ENCODE results near the gene C8G.
A peak's percentile ranks its signal among the peaks of the same experiment; 100 is the strongest.

Gene C8G

DNA sequence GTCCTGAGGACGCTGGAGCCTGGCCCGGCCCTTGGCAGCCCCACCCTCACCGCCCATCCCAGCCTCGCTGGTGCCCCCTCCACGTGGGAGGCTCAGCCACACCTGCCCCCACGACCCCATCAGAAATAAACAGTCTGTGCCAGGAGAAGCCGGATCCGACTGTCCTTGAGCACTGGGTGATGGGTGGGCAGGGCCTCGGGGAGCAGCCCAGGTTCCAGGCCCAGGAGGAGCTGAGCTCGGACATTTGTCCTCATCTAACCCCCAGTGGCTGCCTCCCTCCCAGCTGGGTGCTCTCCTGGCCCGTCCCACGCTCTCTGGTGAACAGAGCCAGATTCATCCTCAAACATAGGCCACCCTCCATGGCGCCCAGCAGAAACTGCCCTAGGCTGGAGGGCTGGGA, 27.7 kb downstream of the C8G start:
- H3K9ac ChIP-seq (ENCODE audit: low read depth, low read length) = no peak overlapping the region

DNA sequence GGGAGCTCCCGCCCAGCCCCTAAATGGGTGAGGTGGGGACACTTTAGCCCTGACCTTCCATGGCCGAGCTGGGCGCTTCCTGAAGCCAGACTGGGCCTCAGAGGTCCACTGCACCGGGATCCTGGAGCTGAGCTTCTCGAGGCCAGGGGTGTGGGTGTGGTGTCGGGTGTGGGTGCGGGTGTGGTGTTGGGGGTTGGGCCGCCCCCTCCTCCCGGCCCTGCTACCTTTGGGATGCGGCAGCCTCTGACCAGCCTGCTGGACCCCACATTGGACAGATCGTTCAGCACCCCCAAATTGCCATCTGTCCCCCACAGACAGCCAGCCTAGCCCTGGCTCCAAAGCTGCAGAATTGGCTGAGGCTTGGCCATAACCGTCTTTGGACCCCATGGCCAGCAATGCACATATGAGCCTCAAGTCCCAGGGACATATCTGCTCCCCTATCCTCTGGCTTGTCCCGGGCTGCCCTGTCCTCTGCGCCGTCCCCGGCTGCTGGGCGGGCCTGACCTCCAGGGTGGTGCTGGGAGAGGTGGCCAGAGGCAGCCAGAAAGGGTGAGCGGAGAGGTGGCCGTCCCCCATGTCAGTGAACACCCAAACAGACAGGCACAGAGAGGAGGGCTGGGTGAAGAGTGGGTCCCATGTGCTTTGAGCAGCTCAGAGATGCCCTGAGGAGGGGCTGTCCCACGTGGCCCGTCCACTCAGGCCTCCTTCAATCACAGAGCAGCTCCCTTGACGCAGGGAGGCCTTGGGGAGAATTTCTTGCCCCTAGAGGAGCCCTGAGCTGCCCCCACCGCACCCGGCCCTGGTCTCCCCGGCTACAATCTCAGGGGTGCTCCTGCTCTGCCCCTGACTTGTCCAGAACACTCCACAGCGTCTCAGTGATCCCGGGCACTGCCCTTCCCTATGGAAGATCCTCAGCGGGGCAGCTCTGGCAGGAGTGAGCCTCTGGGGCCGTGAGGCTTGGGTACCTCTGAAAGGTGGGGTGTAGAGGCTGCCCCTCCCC, 28.9 kb downstream of the C8G start:
- peaks cover 5% of the 10 kb centered on the region; the same call in 1 of the 2 replicates for H3K4me1 ChIP-seq (ENCODE audit: control insufficient read depth, insufficient read depth, low read length)
- peaks cover 10% of the 10 kb centered on the region for H3K27me3 ChIP-seq (ENCODE audit: control insufficient read depth, insufficient read depth, low read length)
- H3K9me3 ChIP-seq (ENCODE audit: control insufficient read depth, insufficient read depth, low read length) = no peaks in the 10 kb centered on the region
- H3K9ac ChIP-seq (ENCODE audit: low read depth, low read length) = no peak overlapping the region
- H3K27ac ChIP-seq (ENCODE audit: low read depth, low read length) = no peak overlapping the region
- no peak overlapping the region for H3K4me3 ChIP-seq (ENCODE audit: low read depth, low read length)
- H3K36me3 ChIP-seq (ENCODE audit: control insufficient read depth, insufficient read depth, low read length) = no peaks in the 10 kb centered on the region

More for the DNA sequence above, 27.7 kb downstream of the C8G start:
- Histone ChIP-seq H3K9me3 (ENCODE audit: control insufficient read depth, insufficient read depth, low read length) (no peaks in the 10 kb centered on the region), H3K36me3 (ENCODE audit: control insufficient read depth, insufficient read depth, low read length) (no peaks in the 10 kb centered on the region), H3K4me3 (ENCODE audit: low read depth, low read length) (no peak overlapping the region), H3K4me1 (ENCODE audit: control insufficient read depth, insufficient read depth, low read length) (peaks cover 5% of the 10 kb centered on the region; the same call in 1 of the 2 replicates), H3K27me3 (ENCODE audit: control insufficient read depth, insufficient read depth, low read length) (peaks cover 9% of the 10 kb centered on the region), H3K27ac (ENCODE audit: low read depth, low read length) (no peak overlapping the region)

- Histone ChIP-seq H3K9me3 (ENCODE audit: control insufficient read depth, insufficient read depth, low read length) (no peaks in the 10 kb centered on the region), H3K27me3 (ENCODE audit: control insufficient read depth, insufficient read depth, low read length) (peaks cover 10% of the 10 kb centered on the region), H3K4me3 (ENCODE audit: low read depth, low read length) (no peak overlapping the region), H3K9ac (ENCODE audit: low read depth, low read length) (no peak overlapping the region), H3K36me3 (ENCODE audit: control insufficient read depth, insufficient read depth, low read length) (no peaks in the 10 kb centered on the region), H3K27ac (ENCODE audit: low read depth, low read length) (no peak overlapping the region), H3K4me1 (ENCODE audit: control insufficient read depth, insufficient read depth, low read length) (peaks cover 5% of the 10 kb centered on the region; the same call in 1 of the 2 replicates)
Observed at GRCh38 chr9:136974817-136975535, 29.9 kb downstream of the C8G start.

- no peaks in the 10 kb centered on the region for H3K9me3 ChIP-seq (ENCODE audit: control insufficient read depth, insufficient read depth, low read length)
- H3K9ac ChIP-seq (ENCODE audit: low read depth, low read length) = no peak overlapping the region
- peaks cover 10% of the 10 kb centered on the region for H3K27me3 ChIP-seq (ENCODE audit: control insufficient read depth, insufficient read depth, low read length)
- peaks cover 5% of the 10 kb centered on the region; the same call in 1 of the 2 replicates for H3K4me1 ChIP-seq (ENCODE audit: control insufficient read depth, insufficient read depth, low read length)
- H3K27ac ChIP-seq (ENCODE audit: low read depth, low read length) = no peak overlapping the region
- no peak overlapping the region for H3K4me3 ChIP-seq (ENCODE audit: low read depth, low read length)
- H3K36me3 ChIP-seq (ENCODE audit: control insufficient read depth, insufficient read depth, low read length) = no peaks in the 10 kb centered on the region
Observed at GRCh38 chr9:136975644-136976043, 30.6 kb downstream of the C8G start.

- Histone ChIP-seq H3K4me1 (ENCODE audit: control insufficient read depth, insufficient read depth, low read length) (peaks cover 5% of the 10 kb centered on the region; the same call in 1 of the 2 replicates), H3K27ac (ENCODE audit: low read depth, low read length) (no peak within 1 kb of the TSS), H3K9me3 (ENCODE audit: control insufficient read depth, insufficient read depth, low read length) (no peaks in the 10 kb centered on the region), H3K9ac (ENCODE audit: low read depth, low read length) (no peak within 1 kb of the TSS), H3K4me3 (ENCODE audit: low read depth, low read length) (peak within 1 kb of the TSS; percentile 80), H3K36me3 (ENCODE audit: control insufficient read depth, insufficient read depth, low read length) (no peaks in the 10 kb centered on the region), H3K27me3 (ENCODE audit: control insufficient read depth, insufficient read depth, low read length) (peaks cover 10% of the 10 kb centered on the region)
Observed at GRCh38 chr9:136977223-136977622, 32.2 kb downstream of the C8G start, which contains the start of gene PTGDS. Gene PTGDS, plus strand, starts transcription at chr9:136977504. Its CDS starts 75 bp downstream, at chr9:136977579.

DNA sequence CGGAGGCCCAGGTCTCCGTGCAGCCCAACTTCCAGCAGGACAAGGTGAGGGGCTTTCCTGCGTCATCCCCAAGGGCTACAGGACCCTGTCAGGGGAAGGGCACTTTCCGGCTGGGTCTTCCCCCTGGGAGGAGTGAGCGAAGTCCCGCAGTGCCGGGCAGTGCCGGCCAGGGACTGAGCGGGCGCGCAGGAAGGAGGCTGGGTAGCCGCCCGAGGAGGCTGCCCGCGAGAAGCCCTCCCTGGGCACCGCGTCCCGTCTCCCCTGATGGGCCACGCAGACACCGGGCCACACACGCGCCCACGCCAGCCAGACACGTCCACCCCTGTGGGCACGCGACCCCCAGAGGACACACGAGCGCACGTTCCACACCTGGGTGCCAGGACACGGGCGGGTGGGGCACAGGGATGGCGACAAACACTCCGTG, 32.6 kb downstream of the C8G start:
- Histone ChIP-seq H3K4me3 (ENCODE audit: low read depth, low read length) (peak overlapping the region; percentile 80), H3K9ac (ENCODE audit: low read depth, low read length) (no peak overlapping the region), H3K4me1 (ENCODE audit: control insufficient read depth, insufficient read depth, low read length) (peaks cover 5% of the 10 kb centered on the region; the same call in 1 of the 2 replicates), H3K36me3 (ENCODE audit: control insufficient read depth, insufficient read depth, low read length) (no peaks in the 10 kb centered on the region), H3K9me3 (ENCODE audit: control insufficient read depth, insufficient read depth, low read length) (no peaks in the 10 kb centered on the region), H3K27ac (ENCODE audit: low read depth, low read length) (no peak overlapping the region), H3K27me3 (ENCODE audit: control insufficient read depth, insufficient read depth, low read length) (peaks cover 10% of the 10 kb centered on the region)

- H3K9ac ChIP-seq (ENCODE audit: low read depth, low read length) = no peak overlapping the region
- no peaks in the 10 kb centered on the region for H3K36me3 ChIP-seq (ENCODE audit: control insufficient read depth, insufficient read depth, low read length)
- H3K27me3 ChIP-seq (ENCODE audit: control insufficient read depth, insufficient read depth, low read length) = peaks cover 10% of the 10 kb centered on the region
- no peak overlapping the region for H3K27ac ChIP-seq (ENCODE audit: low read depth, low read length)
- peaks cover 5% of the 10 kb centered on the region; the same call in 1 of the 2 replicates for H3K4me1 ChIP-seq (ENCODE audit: control insufficient read depth, insufficient read depth, low read length)
- H3K4me3 ChIP-seq (ENCODE audit: low read depth, low read length) = peak overlapping the region; percentile 80
- no peaks in the 10 kb centered on the region for H3K9me3 ChIP-seq (ENCODE audit: control insufficient read depth, insufficient read depth, low read length)
Observed at GRCh38 chr9:136978073-136978864, 33.2 kb downstream of the C8G start.

- Histone ChIP-seq H3K27me3 (ENCODE audit: control insufficient read depth, insufficient read depth, low read length) (peaks cover 15% of the 10 kb centered on the region), H3K9me3 (ENCODE audit: control insufficient read depth, insufficient read depth, low read length) (no peaks in the 10 kb centered on the region), H3K36me3 (ENCODE audit: control insufficient read depth, insufficient read depth, low read length) (no peaks in the 10 kb centered on the region), H3K4me3 (ENCODE audit: low read depth, low read length) (peak overlapping the region; percentile 29; the same call in 1 of the 2 replicates), H3K4me1 (ENCODE audit: control insufficient read depth, insufficient read depth, low read length) (peaks cover 5% of the 10 kb centered on the region; the same call in 1 of the 2 replicates), H3K9ac (ENCODE audit: low read depth, low read length) (no peak overlapping the region), H3K27ac (ENCODE audit: low read depth, low read length) (no peak overlapping the region)
Observed at GRCh38 chr9:136978865-136979544, 34.0 kb downstream of the C8G start.

- no peak overlapping the region for H3K27ac ChIP-seq (ENCODE audit: low read depth, low read length)
- no peaks in the 10 kb centered on the region for H3K9me3 ChIP-seq (ENCODE audit: control insufficient read depth, insufficient read depth, low read length)
- no peaks in the 10 kb centered on the region for H3K36me3 ChIP-seq (ENCODE audit: control insufficient read depth, insufficient read depth, low read length)
- H3K4me3 ChIP-seq (ENCODE audit: low read depth, low read length) = no peak overlapping the region
- peaks cover 22% of the 10 kb centered on the region for H3K27me3 ChIP-seq (ENCODE audit: control insufficient read depth, insufficient read depth, low read length)
- H3K9ac ChIP-seq (ENCODE audit: low read depth, low read length) = no peak overlapping the region
- H3K4me1 ChIP-seq (ENCODE audit: control insufficient read depth, insufficient read depth, low read length) = peaks cover 5% of the 10 kb centered on the region; the same call in 1 of the 2 replicates
Observed at GRCh38 chr9:136979769-136980587, 34.9 kb downstream of the C8G start.
